ENCODE data around the gene CBFB. TPM values are rescaled to one million over a fixed set of nuclear protein-coding genes. Genes with fewer than 3 reads are reported as not detected.

CBFB gene
- total RNA-seq, 6 donors from 2014 or later = 31.4 to 73.4 (median 54.1) TPM

DNA sequence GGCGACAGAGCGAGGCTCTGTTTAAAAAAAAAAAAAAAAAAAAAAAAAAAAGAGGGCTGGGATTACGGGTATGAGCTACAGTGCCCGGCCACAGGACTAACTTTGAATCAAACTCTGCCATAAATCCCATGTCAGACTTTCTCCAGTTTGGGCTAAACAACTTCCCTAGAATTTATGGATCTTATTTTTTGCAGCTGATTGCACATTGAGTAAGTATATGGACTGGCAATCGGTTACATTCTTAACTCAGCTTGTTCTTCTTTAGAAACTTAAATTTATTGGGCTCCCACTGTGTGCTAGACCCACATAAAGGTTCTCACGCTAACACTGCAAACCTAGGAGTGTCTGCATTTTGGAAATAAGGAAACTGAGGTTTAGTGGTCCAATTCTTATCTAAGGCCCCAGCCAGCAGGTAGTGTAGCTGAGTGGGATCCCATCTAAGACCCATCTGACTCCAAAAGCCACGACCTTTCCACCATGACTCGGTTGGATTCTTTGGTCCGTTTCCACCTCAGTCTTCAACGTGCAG is 718 bp upstream of the CBFB start:
- peak overlapping the region in 3 of 4 donors; percentile 77 to 94 (median 92) for H3K4me3 ChIP-seq
- H3K4me1 ChIP-seq = peaks cover 21 to 38% (median 24%) of the 10 kb centered on the region in 4 donors
- no peaks in the 10 kb centered on the region for H3K9me3 ChIP-seq
- WGBS, 2 donors = 35 to 42% methylated on average over 10 of the region's 10 CpGs
- H3K36me3 ChIP-seq = peaks cover 0 to 11% (median 2%) of the 10 kb centered on the region in 4 donors
- no peaks in the 10 kb centered on the region for H3K27me3 ChIP-seq
- peak overlapping the region; percentile 95 to 99 (median 97) for H3K27ac ChIP-seq
- DNase-seq (peak in 1 of 2 donors; percentile 12), ATAC-seq (ENCODE audit: low FRiP score in 2 of 2) (peak in 1 of 2 donors; percentile 58)
- TF ChIP-seq, protein P1, sequence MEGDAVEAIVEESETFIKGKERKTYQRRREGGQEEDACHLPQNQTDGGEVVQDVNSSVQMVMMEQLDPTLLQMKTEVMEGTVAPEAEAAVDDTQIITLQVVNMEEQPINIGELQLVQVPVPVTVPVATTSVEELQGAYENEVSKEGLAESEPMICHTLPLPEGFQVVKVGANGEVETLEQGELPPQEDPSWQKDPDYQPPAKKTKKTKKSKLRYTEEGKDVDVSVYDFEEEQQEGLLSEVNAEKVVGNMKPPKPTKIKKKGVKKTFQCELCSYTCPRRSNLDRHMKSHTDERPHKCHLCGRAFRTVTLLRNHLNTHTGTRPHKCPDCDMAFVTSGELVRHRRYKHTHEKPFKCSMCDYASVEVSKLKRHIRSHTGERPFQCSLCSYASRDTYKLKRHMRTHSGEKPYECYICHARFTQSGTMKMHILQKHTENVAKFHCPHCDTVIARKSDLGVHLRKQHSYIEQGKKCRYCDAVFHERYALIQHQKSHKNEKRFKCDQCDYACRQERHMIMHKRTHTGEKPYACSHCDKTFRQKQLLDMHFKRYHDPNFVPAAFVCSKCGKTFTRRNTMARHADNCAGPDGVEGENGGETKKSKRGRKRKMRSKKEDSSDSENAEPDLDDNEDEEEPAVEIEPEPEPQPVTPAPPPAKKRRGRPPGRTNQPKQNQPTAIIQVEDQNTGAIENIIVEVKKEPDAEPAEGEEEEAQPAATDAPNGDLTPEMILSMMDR (IDR thresholded peaks at IDR 0.05) = no peak
- TF ChIP-seq POLR2AphosphoS5 (IDR thresholded peaks at IDR 0.05) (no peak), POLR2A (IDR thresholded peaks at IDR 0.05) (no peak), EP300 (IDR thresholded peaks at IDR 0.05) (no peak)

DNA sequence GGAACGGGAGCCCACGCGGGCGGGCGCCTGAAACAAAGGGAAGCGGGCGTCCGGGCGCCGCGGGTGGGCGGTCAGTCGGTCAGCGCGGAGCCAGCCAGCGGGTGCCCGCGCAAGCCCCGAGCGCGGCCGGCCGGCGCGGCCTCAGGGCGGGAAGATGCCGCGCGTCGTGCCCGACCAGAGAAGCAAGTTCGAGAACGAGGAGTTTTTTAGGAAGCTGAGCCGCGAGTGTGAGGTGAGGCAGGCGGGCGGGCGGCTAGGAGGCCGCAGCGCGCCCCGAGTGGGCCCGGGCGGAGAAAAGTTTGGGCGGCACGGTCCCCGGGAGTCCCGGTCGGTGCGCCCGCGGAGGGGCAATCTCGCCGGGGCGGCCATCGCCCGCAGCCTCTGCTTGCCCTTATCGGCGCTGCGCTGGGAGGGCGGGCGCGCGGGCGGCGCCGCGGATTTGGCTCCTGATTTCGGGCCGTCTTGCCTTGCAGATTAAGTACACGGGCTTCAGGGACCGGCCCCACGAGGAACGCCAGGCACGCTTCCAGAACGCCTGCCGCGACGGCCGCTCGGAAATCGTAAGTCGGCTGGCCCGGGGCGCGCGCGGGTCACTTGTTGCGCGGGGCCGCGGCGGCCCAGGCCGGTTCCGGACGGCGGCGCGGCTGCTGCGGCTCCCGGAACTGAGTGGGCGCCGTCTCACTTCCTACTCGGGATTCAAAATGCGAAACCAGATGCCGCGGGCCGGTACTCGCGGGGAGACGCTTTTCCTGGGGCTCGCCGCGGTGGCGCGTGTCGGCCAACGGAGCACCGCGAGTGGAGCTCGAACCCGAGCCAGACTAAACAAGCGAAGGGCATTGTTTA is 526 bp downstream of the CBFB start:
- H3K4me3 ChIP-seq = peak overlapping the region; percentile 60 to 94 (median 84)
- WGBS, 2 donors = 0 to 1% methylated on average over 11 to 69 of the region's 123 CpGs
- H3K27me3 ChIP-seq = no peaks in the 10 kb centered on the region
- peak; percentile 78 to 95 for DNase-seq
- peaks cover 0 to 11% (median 2%) of the 10 kb centered on the region in 4 donors for H3K36me3 ChIP-seq
- peaks cover 21 to 42% (median 26%) of the 10 kb centered on the region in 4 donors for H3K4me1 ChIP-seq
- TF ChIP-seq, protein P1 (IDR thresholded peaks at IDR 0.05) = peak in 1 of 6 experiments; percentile 3
- TF ChIP-seq POLR2AphosphoS5 (IDR thresholded peaks at IDR 0.05) (peak; percentile 41 to 47), POLR2A (IDR thresholded peaks at IDR 0.05) (peak in 2 of 4 donors; percentile 24 to 68), EP300 (IDR thresholded peaks at IDR 0.05) (no peak)
- H3K9me3 ChIP-seq = no peaks in the 10 kb centered on the region
- peak overlapping the region; percentile 95 to 99 (median 97) for H3K27ac ChIP-seq
- peak; percentile 61 to 81 for ATAC-seq (ENCODE audit: low FRiP score in 2 of 2)

DNA sequence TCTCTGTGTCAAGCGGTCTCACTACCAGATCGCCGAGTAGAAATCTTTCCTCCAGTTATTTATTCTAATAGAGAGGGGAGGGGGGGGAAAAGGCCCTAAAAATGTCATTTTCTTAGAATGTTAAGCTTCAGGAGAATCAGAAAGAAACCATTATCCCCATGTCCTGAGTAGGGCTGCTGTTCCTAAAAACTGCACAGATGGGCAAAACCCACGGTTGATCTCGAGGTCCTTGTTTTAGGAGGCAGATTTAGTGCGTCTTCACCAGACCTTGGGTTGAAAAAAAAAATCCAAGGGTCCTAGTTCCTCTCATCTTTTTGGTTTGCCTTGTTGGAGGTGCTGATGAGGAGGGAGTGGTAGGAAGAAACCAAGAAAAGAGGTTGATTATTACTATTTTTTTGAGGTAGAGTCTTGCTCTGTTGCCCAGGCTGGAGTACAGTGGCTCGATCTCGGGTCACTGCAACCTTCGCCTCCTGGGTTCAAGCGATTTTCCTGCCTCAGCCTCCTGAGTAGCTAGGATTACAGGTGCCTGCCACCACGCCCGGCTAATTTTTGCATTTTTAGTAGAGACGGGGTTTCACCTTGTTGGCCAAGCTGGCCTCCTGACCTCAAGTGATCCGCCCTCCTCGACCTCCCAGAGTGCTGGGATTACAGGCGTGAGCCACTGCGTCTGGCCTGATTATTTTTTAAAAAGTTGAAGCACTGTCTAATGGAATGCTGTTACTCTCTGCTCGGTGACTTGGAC is 1.4 kb downstream of the CBFB start:
- Histone ChIP-seq H3K9me3 (no peaks in the 10 kb centered on the region), H3K4me1 (peaks cover 21 to 51% (median 34%) of the 10 kb centered on the region in 4 donors), H3K36me3 (peaks cover 0 to 11% (median 2%) of the 10 kb centered on the region in 4 donors), H3K4me3 (peak overlapping the region; percentile 60 to 94 (median 84)), H3K27ac (peak overlapping the region; percentile 95 to 99 (median 97)), H3K27me3 (no peaks in the 10 kb centered on the region)
- WGBS, 2 donors = 53 to 60% methylated on average over 18 of the region's 18 CpGs
- DNase-seq (no peak), ATAC-seq (ENCODE audit: low FRiP score in 2 of 2) (no peak)
- no peak for TF ChIP-seq POLR2AphosphoS5 (IDR thresholded peaks at IDR 0.05)
- TF ChIP-seq EP300 (IDR thresholded peaks at IDR 0.05) = no peak
- TF ChIP-seq, protein P1 (IDR thresholded peaks at IDR 0.05) = no peak
- no peak for TF ChIP-seq POLR2A (IDR thresholded peaks at IDR 0.05)

DNA sequence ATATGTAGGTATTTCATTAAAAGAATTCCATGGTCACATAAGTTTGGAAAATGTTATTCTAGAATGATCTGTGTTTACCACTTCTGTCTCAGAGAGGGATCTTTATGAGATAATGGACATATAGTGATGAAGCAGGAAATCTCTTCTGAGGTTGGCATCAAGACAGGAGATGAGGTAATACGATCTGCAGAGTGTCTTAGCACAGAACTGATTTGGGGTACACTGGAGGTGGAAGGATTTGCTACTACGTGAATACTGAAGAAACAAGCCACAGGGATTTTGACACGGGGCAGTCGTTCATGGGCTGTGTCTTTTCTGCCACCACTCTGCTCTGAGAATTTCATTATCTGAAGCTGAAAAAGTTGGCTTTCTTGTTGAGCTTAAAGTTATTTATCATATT is 5.5 kb downstream of the CBFB start:
- Histone ChIP-seq H3K36me3 (peaks cover 0 to 17% (median 3%) of the 10 kb centered on the region in 4 donors), H3K27ac (no peak overlapping the region), H3K4me1 (peaks cover 15 to 45% (median 29%) of the 10 kb centered on the region in 4 donors), H3K9me3 (no peaks in the 10 kb centered on the region), H3K4me3 (no peak overlapping the region), H3K27me3 (no peaks in the 10 kb centered on the region)
- WGBS, 2 donors = 31 to 32% methylated on average over 4 of the region's 4 CpGs
- ATAC-seq (ENCODE audit: low FRiP score in 2 of 2) (no peak), DNase-seq (no peak)
- TF ChIP-seq, protein P1 (IDR thresholded peaks at IDR 0.05) = no peak
- TF ChIP-seq EP300 (IDR thresholded peaks at IDR 0.05) (no peak), POLR2A (IDR thresholded peaks at IDR 0.05) (no peak), POLR2AphosphoS5 (IDR thresholded peaks at IDR 0.05) (no peak)
